OCI-LY7 (cell line): ENCODE data around the gene KCNIP3.

Experiments used
- EZH2phosphoT487 ChIP-seq: fragments of 200-600 bp; sonication (generic); IDR thresholded peaks from 2 replicates; pipeline ENCODE4 v1.6.1; 2018; ENCODE audit warnings: low read depth, borderline replicate concordance, mild to moderate bottlenecking, mixed run types, antibody characterized with exemption, low read length, moderate library complexity, mixed read lengths
- TF ChIP-seq, protein P1 (sequence below): fragments of 200-600 bp; sonication (generic); conservative IDR thresholded peaks from 2 replicates; pipeline ENCODE4 v1.5.1; 2014; ENCODE audit warnings: mild to moderate bottlenecking, antibody characterized with exemption, low read length, moderate library complexity, mixed read lengths

DNA sequence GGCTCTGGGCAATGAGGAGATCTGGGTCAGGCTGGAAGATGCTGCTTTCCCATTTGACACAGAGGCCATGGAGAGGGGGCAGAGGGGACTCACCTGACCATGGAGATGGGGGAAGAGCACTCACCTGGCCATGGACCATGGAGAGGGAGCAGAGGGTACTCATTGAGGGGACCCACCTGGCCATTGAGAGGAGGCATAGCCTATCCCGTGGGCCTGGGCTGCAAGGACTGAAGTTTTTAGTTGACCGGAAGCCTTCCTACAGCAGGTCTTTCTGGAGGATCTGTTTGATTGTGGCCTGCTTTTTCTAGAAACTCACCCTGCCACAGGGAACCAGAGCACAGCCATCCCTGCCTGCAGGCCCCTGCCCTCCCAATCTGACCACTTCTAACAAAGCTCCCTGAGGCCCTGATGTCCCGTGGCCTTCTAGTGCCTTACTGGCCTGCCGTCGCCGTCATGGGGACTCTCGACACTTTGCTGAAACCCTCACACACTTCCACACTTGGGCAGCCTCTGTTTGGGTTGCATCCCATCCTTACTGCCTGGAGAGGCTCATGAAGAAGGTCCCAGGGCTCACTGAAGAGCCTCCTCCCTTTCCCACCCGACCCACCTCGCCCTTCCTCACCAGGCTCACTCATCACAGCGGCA is 28.0 kb upstream of the KCNIP3 start:
- TF ChIP-seq, protein P1, sequence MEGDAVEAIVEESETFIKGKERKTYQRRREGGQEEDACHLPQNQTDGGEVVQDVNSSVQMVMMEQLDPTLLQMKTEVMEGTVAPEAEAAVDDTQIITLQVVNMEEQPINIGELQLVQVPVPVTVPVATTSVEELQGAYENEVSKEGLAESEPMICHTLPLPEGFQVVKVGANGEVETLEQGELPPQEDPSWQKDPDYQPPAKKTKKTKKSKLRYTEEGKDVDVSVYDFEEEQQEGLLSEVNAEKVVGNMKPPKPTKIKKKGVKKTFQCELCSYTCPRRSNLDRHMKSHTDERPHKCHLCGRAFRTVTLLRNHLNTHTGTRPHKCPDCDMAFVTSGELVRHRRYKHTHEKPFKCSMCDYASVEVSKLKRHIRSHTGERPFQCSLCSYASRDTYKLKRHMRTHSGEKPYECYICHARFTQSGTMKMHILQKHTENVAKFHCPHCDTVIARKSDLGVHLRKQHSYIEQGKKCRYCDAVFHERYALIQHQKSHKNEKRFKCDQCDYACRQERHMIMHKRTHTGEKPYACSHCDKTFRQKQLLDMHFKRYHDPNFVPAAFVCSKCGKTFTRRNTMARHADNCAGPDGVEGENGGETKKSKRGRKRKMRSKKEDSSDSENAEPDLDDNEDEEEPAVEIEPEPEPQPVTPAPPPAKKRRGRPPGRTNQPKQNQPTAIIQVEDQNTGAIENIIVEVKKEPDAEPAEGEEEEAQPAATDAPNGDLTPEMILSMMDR: no peak
- TF ChIP-seq EZH2phosphoT487: no peak
